Gastroesophageal sphincter (tissue), 4 donors: ENCODE data around the gene NAALADL2. TPM values are rescaled to one million over a fixed set of nuclear protein-coding genes. Genes with fewer than 3 reads are reported as not detected.

Experiments used
- ATAC-seq: fragments of 150-250 bp; one replicate; pipeline ENCODE4 v1.9.1; 2016; ENCODE audit warnings: mild to moderate bottlenecking, moderate library complexity
- H3K27ac ChIP-seq, 4 donors: fragments of 200-600 bp; sonication (generic) in 3 of 4; 1 replicate in 3 of 4; 2 replicates in 1 of 4; pipeline ENCODE4 v1.5.1; 2016 to 2019
- H3K27me3 ChIP-seq: fragments of 200-600 bp; sonication (generic); one replicate; pipeline ENCODE4 v1.5.1; 2019
- H3K36me3 ChIP-seq, 2 donors: fragments of 200-600 bp; sonication (generic); one replicate each; pipeline ENCODE4 v1.5.1; 2019; ENCODE audit warnings: control low read depth in 1 of 2
- H3K4me1 ChIP-seq, 3 donors: fragments of 200-600 bp; sonication (generic); 1 replicate in 2 of 3; 2 replicates in 1 of 3; pipeline ENCODE4 v1.5.1; 2016 to 2019; ENCODE audit warnings: control low read depth in 2 of 3
- H3K4me3 ChIP-seq, 2 donors: fragments of 200-600 bp; sonication (generic); one replicate each; pipeline ENCODE4 v1.5.1; 2019; ENCODE audit warnings: mild to moderate bottlenecking in 1 of 2, moderate library complexity in 1 of 2
- H3K9me3 ChIP-seq, 3 donors: fragments of 200-600 bp; sonication (generic); one replicate each; pipeline ENCODE4 v1.5.1; 2017 to 2019; ENCODE audit warnings: control low read depth in 2 of 3
- EP300 ChIP-seq: sonication (generic); formaldehyde crosslinking; IDR thresholded peaks from one replicate; pipeline ENCODE4 v1.6.1; 2017; ENCODE audit warnings: antibody characterized with exemption, mild to moderate bottlenecking
- POLR2A ChIP-seq, 2 donors: fragments of 450-650 bp; IDR thresholded peaks; one replicate each; pipeline ENCODE4 v1.6.1; 2017; ENCODE audit warnings: antibody characterized with exemption in 2 of 2, mild to moderate bottlenecking in 2 of 2, moderate library complexity in 1 of 2
- POLR2AphosphoS5 ChIP-seq: sonication (generic); formaldehyde crosslinking; IDR thresholded peaks from one replicate; pipeline ENCODE4 v1.6.1; 2017; ENCODE audit warnings: antibody characterized with exemption
- WGBS, 2 donors: methylation state at CpG; one replicate each; pipeline ENCODE4 v1.1.5; 2018; ENCODE audit warnings: low coverage in 1 of 2; 5-methylcytosine and 5-hydroxymethylcytosine counted together
- total RNA-seq, 4 donors: library from RNA; depleted of rRNA; stranded (reverse); fragments of >200 nt; gene quantifications; one replicate each; pipeline ENCODE4 v1.1.0, GENCODE V29; 2016
- TF ChIP-seq, protein P1 (sequence below), 4 experiments: fragments of 200-600 bp in 2 of 4; fragments of 450-650 bp in 2 of 4; sonication (generic) in 1 of 4; IDR thresholded peaks; one replicate each; pipeline ENCODE4 v1.5.1; 2017 to 2019; ENCODE audit warnings: antibody characterized with exemption in 4 of 4, mild to moderate bottlenecking in 2 of 4, moderate library complexity in 2 of 4

NAALADL2 gene
- total RNA-seq, 4 donors from 2014 or later, result 3.1 to 7.4 (median 6.2) TPM

- ATAC-seq, result no peak
- no peaks in the 10 kb centered on the region for H3K36me3 ChIP-seq
- no peaks in the 10 kb centered on the region for H3K9me3 ChIP-seq
- no peak overlapping the region for H3K4me3 ChIP-seq
- no peaks in the 10 kb centered on the region for H3K4me1 ChIP-seq
- no peaks in the 10 kb centered on the region for H3K27me3 ChIP-seq
- TF ChIP-seq POLR2A (IDR thresholded peaks at IDR 0.05), result no peak
- TF ChIP-seq, protein P1, sequence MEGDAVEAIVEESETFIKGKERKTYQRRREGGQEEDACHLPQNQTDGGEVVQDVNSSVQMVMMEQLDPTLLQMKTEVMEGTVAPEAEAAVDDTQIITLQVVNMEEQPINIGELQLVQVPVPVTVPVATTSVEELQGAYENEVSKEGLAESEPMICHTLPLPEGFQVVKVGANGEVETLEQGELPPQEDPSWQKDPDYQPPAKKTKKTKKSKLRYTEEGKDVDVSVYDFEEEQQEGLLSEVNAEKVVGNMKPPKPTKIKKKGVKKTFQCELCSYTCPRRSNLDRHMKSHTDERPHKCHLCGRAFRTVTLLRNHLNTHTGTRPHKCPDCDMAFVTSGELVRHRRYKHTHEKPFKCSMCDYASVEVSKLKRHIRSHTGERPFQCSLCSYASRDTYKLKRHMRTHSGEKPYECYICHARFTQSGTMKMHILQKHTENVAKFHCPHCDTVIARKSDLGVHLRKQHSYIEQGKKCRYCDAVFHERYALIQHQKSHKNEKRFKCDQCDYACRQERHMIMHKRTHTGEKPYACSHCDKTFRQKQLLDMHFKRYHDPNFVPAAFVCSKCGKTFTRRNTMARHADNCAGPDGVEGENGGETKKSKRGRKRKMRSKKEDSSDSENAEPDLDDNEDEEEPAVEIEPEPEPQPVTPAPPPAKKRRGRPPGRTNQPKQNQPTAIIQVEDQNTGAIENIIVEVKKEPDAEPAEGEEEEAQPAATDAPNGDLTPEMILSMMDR (IDR thresholded peaks at IDR 0.05), result no peak
- TF ChIP-seq EP300, result no peak
- TF ChIP-seq POLR2AphosphoS5, result no peak
- no peak overlapping the region for H3K27ac ChIP-seq
Observed at GRCh38 chr3:175763948-175764347, 904.8 kb downstream of the NAALADL2 start.

DNA sequence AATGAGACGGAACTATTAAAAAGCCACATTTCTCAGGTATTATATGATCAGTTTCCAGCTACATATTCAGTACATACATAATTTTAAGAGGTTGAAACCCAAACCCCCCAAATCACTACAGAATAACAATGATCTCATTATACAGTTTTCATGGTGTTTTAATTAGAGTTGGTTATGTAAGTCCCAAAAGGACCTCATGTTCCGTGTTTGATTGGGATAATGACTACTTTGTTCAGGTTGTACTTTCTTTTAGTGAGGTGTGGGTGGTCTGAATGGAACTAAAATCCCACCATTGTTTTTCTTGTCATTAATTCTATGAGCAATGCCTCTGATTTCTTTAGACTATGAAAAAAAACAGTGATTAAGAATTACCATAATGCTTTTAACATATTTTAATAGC, 905.6 kb downstream of the NAALADL2 start:
- no peak overlapping the region for H3K27ac ChIP-seq
- ATAC-seq, result no peak
- WGBS, 2 donors, result 92 to 94% methylated on average over 2 of the region's 2 CpGs

DNA sequence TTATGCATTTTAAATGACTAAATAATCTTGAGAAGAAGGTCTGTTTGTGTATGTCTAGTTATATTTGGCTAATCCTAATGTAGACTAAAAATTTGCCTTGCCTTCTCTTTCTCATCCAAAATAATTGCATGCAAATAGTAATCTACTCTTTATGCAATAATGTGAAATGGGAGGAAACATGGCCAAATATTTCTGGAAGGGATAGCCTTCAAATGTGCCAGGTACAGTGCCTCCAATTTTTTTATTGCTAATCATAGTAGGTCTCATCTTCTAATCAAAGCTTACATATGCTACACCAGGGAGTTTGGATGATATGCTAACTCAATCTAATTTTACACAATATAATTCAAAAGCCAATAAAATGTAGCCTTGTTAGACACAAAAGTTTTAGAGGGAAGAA, 911.3 kb downstream of the NAALADL2 start:
- TF ChIP-seq, protein P1 (IDR thresholded peaks at IDR 0.05), result no peak
- TF ChIP-seq POLR2AphosphoS5, result no peak
- no peak for TF ChIP-seq POLR2A (IDR thresholded peaks at IDR 0.05)
- no peak for TF ChIP-seq EP300
- H3K36me3 ChIP-seq, result no peaks in the 10 kb centered on the region
- H3K9me3 ChIP-seq, result no peaks in the 10 kb centered on the region
- no peak for ATAC-seq
- H3K27ac ChIP-seq, result no peak overlapping the region
- H3K4me3 ChIP-seq, result no peak overlapping the region
- no peaks in the 10 kb centered on the region for H3K27me3 ChIP-seq
- H3K4me1 ChIP-seq, result no peaks in the 10 kb centered on the region

More for the DNA sequence above, 905.6 kb downstream of the NAALADL2 start:
- H3K36me3 ChIP-seq, result no peaks in the 10 kb centered on the region
- no peak for TF ChIP-seq POLR2AphosphoS5
- TF ChIP-seq EP300, result no peak
- TF ChIP-seq POLR2A (IDR thresholded peaks at IDR 0.05), result no peak
- TF ChIP-seq, protein P1 (IDR thresholded peaks at IDR 0.05), result no peak
- H3K27me3 ChIP-seq, result no peaks in the 10 kb centered on the region
- no peak overlapping the region for H3K4me3 ChIP-seq
- H3K4me1 ChIP-seq, result no peaks in the 10 kb centered on the region
- H3K9me3 ChIP-seq, result no peaks in the 10 kb centered on the region

GRCh38 chr3:175777495-175777894, 918.4 kb downstream of the NAALADL2 start:
- TF ChIP-seq EP300, result no peak
- TF ChIP-seq, protein P1 (IDR thresholded peaks at IDR 0.05), result no peak
- TF ChIP-seq POLR2A (IDR thresholded peaks at IDR 0.05), result no peak
- no peak for TF ChIP-seq POLR2AphosphoS5
- Histone ChIP-seq H3K36me3 (no peaks in the 10 kb centered on the region), H3K9me3 (no peaks in the 10 kb centered on the region), H3K4me1 (no peaks in the 10 kb centered on the region), H3K27me3 (no peaks in the 10 kb centered on the region), H3K27ac (no peak overlapping the region), H3K4me3 (no peak overlapping the region)
- WGBS, 2 donors, result 68 to 79% methylated on average over 3 of the region's 3 CpGs
- ATAC-seq, result no peak

DNA sequence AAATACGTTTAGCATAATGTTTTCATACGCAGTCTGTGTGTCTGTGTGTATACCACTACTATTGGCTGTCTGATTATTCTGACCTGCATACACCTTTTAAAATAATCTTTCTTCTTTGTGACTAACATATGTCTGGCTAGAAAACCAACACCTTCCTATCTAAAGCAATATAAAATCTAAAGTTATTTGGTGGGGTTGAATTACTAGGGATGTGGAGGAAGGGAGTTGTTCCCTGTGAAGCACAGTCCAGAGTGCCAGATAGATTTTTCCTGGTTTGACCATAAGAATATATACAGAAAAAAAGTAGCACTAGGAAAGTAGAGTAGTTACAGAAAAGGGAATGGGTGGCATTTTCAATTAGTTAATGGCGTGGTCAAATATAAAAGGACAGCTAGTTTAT, 918.8 kb downstream of the NAALADL2 start:
- Histone ChIP-seq H3K4me1 (no peaks in the 10 kb centered on the region), H3K9me3 (no peaks in the 10 kb centered on the region), H3K36me3 (no peaks in the 10 kb centered on the region), H3K27ac (no peak overlapping the region), H3K4me3 (no peak overlapping the region), H3K27me3 (no peaks in the 10 kb centered on the region)
- WGBS, 2 donors, result 84 to 91% methylated on average over 3 of the region's 3 CpGs
- TF ChIP-seq POLR2A (IDR thresholded peaks at IDR 0.05) (no peak), EP300 (no peak), POLR2AphosphoS5 (no peak)
- TF ChIP-seq, protein P1 (IDR thresholded peaks at IDR 0.05), result no peak
- no peak for ATAC-seq
